ENCODE measurements around the gene POMGNT1. TPM values are rescaled to one million over a fixed set of nuclear protein-coding genes. Genes with fewer than 3 reads are reported as not detected.

POMGNT1 gene
- total and polyA plus RNA-seq, 10 donors: 21.6 to 59.5 (median 32.4) TPM

- intact Hi-C loops (cut with DNase I; ENCODE audit: low total_unique reads): no loop called here
- 43 to 81% (median 50%) methylated on average over 1 of the region's 1 CpG for WGBS, 5 donors
- no peak overlapping the region for H3K4me3 ChIP-seq
- no peaks in the 10 kb centered on the region for H3K36me3 ChIP-seq
- TF ChIP-seq, protein P1, sequence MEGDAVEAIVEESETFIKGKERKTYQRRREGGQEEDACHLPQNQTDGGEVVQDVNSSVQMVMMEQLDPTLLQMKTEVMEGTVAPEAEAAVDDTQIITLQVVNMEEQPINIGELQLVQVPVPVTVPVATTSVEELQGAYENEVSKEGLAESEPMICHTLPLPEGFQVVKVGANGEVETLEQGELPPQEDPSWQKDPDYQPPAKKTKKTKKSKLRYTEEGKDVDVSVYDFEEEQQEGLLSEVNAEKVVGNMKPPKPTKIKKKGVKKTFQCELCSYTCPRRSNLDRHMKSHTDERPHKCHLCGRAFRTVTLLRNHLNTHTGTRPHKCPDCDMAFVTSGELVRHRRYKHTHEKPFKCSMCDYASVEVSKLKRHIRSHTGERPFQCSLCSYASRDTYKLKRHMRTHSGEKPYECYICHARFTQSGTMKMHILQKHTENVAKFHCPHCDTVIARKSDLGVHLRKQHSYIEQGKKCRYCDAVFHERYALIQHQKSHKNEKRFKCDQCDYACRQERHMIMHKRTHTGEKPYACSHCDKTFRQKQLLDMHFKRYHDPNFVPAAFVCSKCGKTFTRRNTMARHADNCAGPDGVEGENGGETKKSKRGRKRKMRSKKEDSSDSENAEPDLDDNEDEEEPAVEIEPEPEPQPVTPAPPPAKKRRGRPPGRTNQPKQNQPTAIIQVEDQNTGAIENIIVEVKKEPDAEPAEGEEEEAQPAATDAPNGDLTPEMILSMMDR (IDR thresholded peaks at IDR 0.05 in 8 of 11, conservative IDR thresholded peaks at IDR 0.05 in 3 of 11): no peak
- no peaks in the 10 kb centered on the region for H3K9me3 ChIP-seq
- H3K27me3 ChIP-seq (replicated peaks in 1 of 7): peaks cover 0 to 11% (median 0%) of the 10 kb centered on the region in 7 donors
- H3K27ac ChIP-seq: peak overlapping the region in 4 of 8 donors; percentile 4 to 70 (median 29)
- peaks cover 14 to 67% (median 45%) of the 10 kb centered on the region in 6 donors for H3K4me1 ChIP-seq
- no peak for DNase-seq
These were observed 29.8 kb downstream of the POMGNT1 start for GRCh38 chr1:46168477-46168876.

DNA sequence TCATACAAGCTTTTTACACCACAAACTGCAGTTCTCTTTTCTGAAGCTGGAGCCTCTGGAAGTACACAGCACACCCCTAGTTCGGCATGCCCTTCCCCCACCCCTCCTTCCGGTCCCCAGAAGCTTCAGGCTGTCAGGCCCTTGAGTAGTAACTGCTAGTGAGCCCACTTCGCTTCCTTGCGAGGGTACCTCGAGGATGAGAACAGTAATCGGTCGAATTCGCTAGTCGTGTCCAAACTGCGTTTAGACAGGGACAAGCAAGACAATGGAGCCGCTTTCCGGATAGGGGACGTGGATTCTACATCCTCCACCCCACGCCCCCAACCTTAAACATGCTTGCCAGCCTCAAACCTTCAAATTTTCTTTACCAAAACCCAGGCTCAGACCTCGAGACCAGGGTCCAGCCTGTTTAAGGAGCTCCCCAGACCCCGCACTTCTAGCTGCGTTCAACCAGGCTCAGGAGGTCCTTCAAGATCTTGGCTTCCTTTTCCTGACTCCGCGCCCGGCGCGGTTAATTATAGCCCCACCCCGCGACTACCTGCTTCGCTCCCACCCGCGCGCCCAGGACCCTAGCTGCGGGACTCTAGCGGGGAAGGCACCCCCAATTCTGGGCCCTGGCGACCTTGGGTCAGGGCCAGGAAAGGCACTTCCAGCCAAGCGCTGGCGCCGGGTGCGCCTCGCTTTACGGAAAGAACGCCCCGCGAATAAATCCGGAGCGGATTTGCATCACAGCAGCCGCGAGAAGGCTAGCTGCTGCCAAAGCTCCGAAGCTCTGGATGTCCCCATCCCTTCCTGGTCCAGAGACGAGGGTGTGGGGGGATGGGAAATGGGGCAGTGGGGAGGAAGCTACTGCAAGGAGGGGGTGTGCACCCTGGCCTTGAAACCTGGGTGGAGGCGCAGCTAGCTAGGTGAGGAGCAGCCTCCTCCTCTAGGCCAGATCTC is 31.4 kb downstream of the POMGNT1 start:
- TF ChIP-seq POLR2AphosphoS5 (IDR thresholded peaks at IDR 0.05): peak; percentile 70 to 82 (median 81)
- TF ChIP-seq POLR2A (IDR thresholded peaks at IDR 0.05): no peak
- TF ChIP-seq, protein P1 (IDR thresholded peaks at IDR 0.05 in 8 of 11, conservative IDR thresholded peaks at IDR 0.05 in 3 of 11): peak in 1 of 11 experiments; percentile 6
- peaks cover 14 to 52% (median 38%) of the 10 kb centered on the region in 6 donors for H3K4me1 ChIP-seq

GRCh38 chr1:46160212-46160611 is 38.0 kb downstream of the POMGNT1 start:
- no peak for TF ChIP-seq POLR2A (IDR thresholded peaks at IDR 0.05)
- TF ChIP-seq POLR2AphosphoS5 (IDR thresholded peaks at IDR 0.05): no peak
- TF ChIP-seq, protein P1 (IDR thresholded peaks at IDR 0.05 in 8 of 11, conservative IDR thresholded peaks at IDR 0.05 in 3 of 11): no peak
- H3K4me3 ChIP-seq: no peak overlapping the region
- no peaks in the 10 kb centered on the region for H3K9me3 ChIP-seq
- no peak for DNase-seq
- no peaks in the 10 kb centered on the region for H3K27me3 ChIP-seq (replicated peaks in 1 of 7)
- WGBS, 5 donors: 71 to 86% (median 80%) methylated on average over 1 of the region's 1 CpG
- H3K27ac ChIP-seq: no peak overlapping the region
- intact Hi-C loops (cut with DNase I; ENCODE audit: low total_unique reads): no loop called here
- H3K4me1 ChIP-seq: no peaks in the 10 kb centered on the region
- H3K36me3 ChIP-seq: no peaks in the 10 kb centered on the region

More for the DNA sequence above, 31.4 kb downstream of the POMGNT1 start:
- Histone ChIP-seq H3K9me3 (no peaks in the 10 kb centered on the region), H3K36me3 (no peaks in the 10 kb centered on the region), H3K27me3 (replicated peaks in 1 of 7) (peaks cover 0 to 11% (median 0%) of the 10 kb centered on the region in 7 donors), H3K27ac (peak overlapping the region; percentile 14 to 84 (median 79)), H3K4me3 (peak overlapping the region; percentile 10 to 72 (median 44))
- 3 to 23% (median 4%) methylated on average over 38 to 47 of the region's 47 CpGs for WGBS, 5 donors
- intact Hi-C loops (cut with DNase I; ENCODE audit: low total_unique reads): no loop called here
- DNase-seq: peak; percentile 88

DNA sequence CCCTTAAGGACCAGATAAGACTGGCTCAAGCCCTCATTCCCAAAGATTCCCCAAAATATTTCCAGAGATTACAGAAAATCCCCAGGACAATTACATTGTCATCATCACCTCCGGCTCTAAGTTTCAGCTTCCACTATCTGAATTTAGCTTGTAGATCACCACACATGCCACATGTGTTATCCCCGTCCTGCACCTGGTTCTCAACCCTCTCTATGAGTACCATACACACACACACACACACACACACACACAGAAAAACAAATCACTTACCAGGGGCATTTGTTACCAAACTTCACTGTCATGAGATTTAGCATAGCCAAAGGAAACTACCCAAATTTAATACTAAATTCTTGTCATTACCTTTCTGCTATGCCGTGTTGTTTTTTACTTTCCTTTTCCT is 38.7 kb downstream of the POMGNT1 start:
- Histone ChIP-seq H3K27me3 (replicated peaks in 1 of 7) (no peaks in the 10 kb centered on the region), H3K27ac (no peak overlapping the region), H3K4me1 (no peaks in the 10 kb centered on the region), H3K9me3 (no peaks in the 10 kb centered on the region), H3K36me3 (no peaks in the 10 kb centered on the region), H3K4me3 (no peak overlapping the region)
- intact Hi-C loops (cut with DNase I; ENCODE audit: low total_unique reads): no loop called here
- no peak for DNase-seq
- 69 to 83% (median 75%) methylated on average over 3 of the region's 3 CpGs for whole genome bisulfite sequencing, 5 donors
- no peak for TF ChIP-seq POLR2AphosphoS5 (IDR thresholded peaks at IDR 0.05)
- TF ChIP-seq POLR2A (IDR thresholded peaks at IDR 0.05): no peak
